Activated T-helper 1 cell treated with anti-CD3 and anti-CD28 coated beads, Interleukin-12 subunit alpha, Interleukin-12 subunit beta, Interleukin-2, Interleukin-4 antibody, amounts not matched to agents 30 ng/mL and 10 ng/mL and 1 ng/mL, durations not matched to agents 14 hours and 24 hours and 36 hours (primary cell): Measurements from ENCODE around the gene LRRN4CL. TPM values are rescaled to one million over a fixed set of nuclear protein-coding genes. Genes with fewer than 3 reads are reported as not detected.
"Not testable (repeated sequence)": the region's sequence is repeated elsewhere in the genome, so short reads cannot be mapped to it uniquely, and the experiment has no call there.

ENCODE experiments used
- DNase-seq: peaks from one replicate; pipeline ENCODE4 v3.0.0; 2021; ENCODE audit warnings: low spot score
- H3K27ac Mint-ChIP-seq: one replicate; pipeline ENCODE4 v1.8.0; 2021; ENCODE audit warnings: mild to moderate bottlenecking, mixed read lengths
- H3K27me3 Mint-ChIP-seq: one replicate; pipeline ENCODE4 v1.8.0; 2022; ENCODE audit warnings: mild to moderate bottlenecking, moderate library complexity, mixed read lengths; ENCODE audit not compliant: insufficient read depth
- H3K36me3 Mint-ChIP-seq: one replicate; pipeline ENCODE4 v1.8.0; 2021; ENCODE audit warnings: low read depth, mixed read lengths
- H3K4me1 Mint-ChIP-seq: one replicate; pipeline ENCODE4 v1.8.0; 2021; ENCODE audit warnings: low read depth, mixed read lengths
- H3K4me3 Mint-ChIP-seq: one replicate; pipeline ENCODE4 v1.8.0; 2021; ENCODE audit warnings: mild to moderate bottlenecking, moderate library complexity, mixed read lengths
- H3K9me3 Mint-ChIP-seq: one replicate; pipeline ENCODE4 v1.8.0; 2021; ENCODE audit warnings: mixed read lengths
- intact Hi-C: fragments of 100-400 bp; cut with micrococcal nuclease; formaldehyde crosslinking; loops from one replicate; pipeline ENCODE4 v1.15.1; 2024
- total RNA-seq: library from RNA; stranded (reverse); gene quantifications from 2 replicates; pipeline ENCODE4 v1.2.3, GENCODE V29; 2022

Gene LRRN4CL
- total RNA-seq, 1 donor from 2014 or later = 0.26 TPM

- DNase-seq = no peak
- Mint-ChIP-seq H3K4me3 (peak overlapping the region; percentile 98), H3K36me3 (peaks cover 37% of the 10 kb centered on the region), H3K4me1 (peaks cover 37% of the 10 kb centered on the region), H3K27ac (peak overlapping the region; percentile 67), H3K27me3 (no peaks in the 10 kb centered on the region), H3K9me3 (no peaks in the 10 kb centered on the region)
- intact Hi-C loops = no loop called here
Measured at GRCh38 chr11:62666259-62666926, 22.9 kb downstream of the LRRN4CL start.

GRCh38 chr11:62665599-62666258, 23.6 kb downstream of the LRRN4CL start:
- Mint-ChIP-seq H3K4me3 (peak overlapping the region; percentile 98), H3K27me3 (no peaks in the 10 kb centered on the region), H3K27ac (peak overlapping the region; percentile 81), H3K4me1 (peaks cover 37% of the 10 kb centered on the region), H3K36me3 (peaks cover 37% of the 10 kb centered on the region), H3K9me3 (no peaks in the 10 kb centered on the region)
- no peak for DNase-seq
- intact Hi-C loops = loop anchor here (1.0 to 2.0 kb wide), 11 partner anchors 12 to 215 kb away; partner anchors contain the start of genes EML3, GANAB, HNRNPUL2 and INTS5

DNA sequence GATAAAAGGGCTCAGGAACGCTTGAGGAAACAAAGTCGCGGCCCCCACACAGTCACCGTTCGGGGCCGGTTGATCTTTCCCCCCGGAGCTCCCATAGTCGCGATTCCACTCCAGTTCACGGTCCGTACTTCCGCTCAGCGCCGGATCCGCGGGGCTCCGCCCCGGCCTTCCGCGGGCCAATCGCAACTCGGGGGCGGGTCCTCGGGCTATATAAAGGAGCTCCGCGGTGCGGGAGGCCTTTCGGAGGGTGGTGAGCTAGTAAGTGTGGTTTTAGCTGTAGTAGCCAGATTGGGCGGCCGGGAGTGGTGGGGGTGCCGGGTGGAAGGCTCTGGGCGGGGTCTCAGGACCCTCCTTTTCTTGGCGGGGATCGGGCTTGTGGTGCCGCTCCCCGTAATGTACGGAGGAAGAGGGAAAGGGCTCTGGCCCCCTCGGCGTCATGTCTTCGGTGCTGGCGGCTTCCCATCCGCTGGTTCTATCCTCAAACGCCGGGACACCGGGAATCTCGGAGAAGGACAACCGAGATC, 24.2 kb downstream of the LRRN4CL start, which contains the start of the genes C11orf98 and CSKMT:
Gene C11orf98 (minus strand): TSS at position 136 of the 524 bp plus-strand sequence. CDS start 41 bp downstream, at position 95.
Gene CSKMT (plus strand): TSS at position 238 of the 524 bp plus-strand sequence. CDS start 568 bp downstream, outside the sequence.
- peak; percentile 97 for DNase-seq
- Mint-ChIP-seq H3K4me1 (peaks cover 33% of the 10 kb centered on the region), H3K36me3 (peaks cover 37% of the 10 kb centered on the region), H3K4me3 (peak within 1 kb of the TSS; percentile 98), H3K27me3 (no peaks in the 10 kb centered on the region), H3K9me3 (no peaks in the 10 kb centered on the region), H3K27ac (peak within 1 kb of the TSS; percentile 81)
- intact Hi-C loops = loop anchor here (1.0 to 2.0 kb wide), 11 partner anchors 12 to 216 kb away; partner anchors contain the start of genes EML3, GANAB, HNRNPUL2 and INTS5

- no peaks in the 10 kb centered on the region for H3K9me3 Mint-ChIP-seq
- DNase-seq = peak; percentile 48
- intact Hi-C loops = loop anchor here (1.0 to 2.0 kb wide), 11 partner anchors 11 to 216 kb away; partner anchors contain the start of genes EML3, GANAB, HNRNPUL2 and INTS5
- peaks cover 37% of the 10 kb centered on the region for H3K36me3 Mint-ChIP-seq
- peaks cover 27% of the 10 kb centered on the region for H3K4me1 Mint-ChIP-seq
- peak overlapping the region; percentile 81 for H3K27ac Mint-ChIP-seq
- H3K27me3 Mint-ChIP-seq = no peaks in the 10 kb centered on the region
- H3K4me3 Mint-ChIP-seq = peak overlapping the region; percentile 98
Measured at GRCh38 chr11:62664405-62665074, 24.8 kb downstream of the LRRN4CL start.

DNA sequence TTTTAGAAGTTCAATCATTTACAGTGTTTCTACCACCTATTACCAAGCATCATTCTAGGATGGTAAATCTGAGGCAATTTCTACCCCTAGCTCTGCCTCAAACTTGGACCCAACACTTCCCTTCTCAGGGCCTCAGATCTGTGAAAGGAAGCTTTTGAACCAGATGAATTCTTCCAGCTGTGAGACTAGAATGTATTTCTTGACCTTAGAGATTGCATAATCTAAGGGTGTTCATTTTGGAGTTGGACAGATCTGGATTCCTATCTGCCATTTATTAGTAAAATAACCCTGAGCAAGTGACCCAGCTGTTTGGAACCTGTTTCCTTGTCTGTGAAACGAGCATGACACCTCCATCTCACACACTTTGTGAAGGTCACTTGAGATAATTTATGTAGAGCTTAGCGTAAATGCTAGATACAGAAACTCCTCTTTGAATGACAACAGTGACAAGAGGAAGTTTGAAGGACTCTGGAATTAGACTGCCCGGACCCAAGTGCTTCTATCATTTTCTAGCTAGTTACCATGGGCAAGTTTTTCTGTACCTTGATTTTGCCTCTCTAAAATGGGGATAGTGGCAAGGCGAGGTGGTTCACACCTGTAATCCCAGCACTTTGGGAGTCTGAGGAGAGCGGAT, 32.4 kb downstream of the LRRN4CL start:
- Mint-ChIP-seq H3K27ac (no peak overlapping the region), H3K4me3 (no peak overlapping the region), H3K9me3 (no peaks in the 10 kb centered on the region), H3K27me3 (no peaks in the 10 kb centered on the region), H3K36me3 (peaks cover 4% of the 10 kb centered on the region), H3K4me1 (peaks cover 22% of the 10 kb centered on the region)
- no peak for DNase-seq
- intact Hi-C loops = no loop called here

DNA sequence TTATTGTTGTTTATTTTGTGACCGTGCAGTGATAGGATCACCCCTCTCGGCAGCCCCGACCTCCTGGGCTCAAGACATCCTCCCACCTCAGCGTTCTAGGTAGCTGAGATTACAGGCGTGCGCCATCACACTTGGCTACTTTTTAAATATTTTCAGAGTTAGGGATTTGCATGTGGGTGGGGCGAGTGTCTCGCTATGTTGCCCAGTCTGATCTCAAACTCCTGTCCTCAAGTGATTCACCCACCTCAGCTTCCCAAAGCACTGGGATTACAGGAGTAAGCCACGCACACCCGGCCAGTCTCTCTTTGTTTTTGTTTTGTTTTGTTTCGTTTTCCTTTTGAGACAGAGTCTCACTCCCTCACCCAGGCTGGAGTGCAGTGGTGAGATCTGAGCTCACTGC, 35.0 kb downstream of the LRRN4CL start:
- H3K27ac Mint-ChIP-seq = peak overlapping the region; percentile 68
- H3K9me3 Mint-ChIP-seq = no peaks in the 10 kb centered on the region
- no peaks in the 10 kb centered on the region for H3K27me3 Mint-ChIP-seq
- H3K4me3 Mint-ChIP-seq = peak overlapping the region; percentile 65
- peaks cover 4% of the 10 kb centered on the region for H3K36me3 Mint-ChIP-seq
- intact Hi-C loops = no loop called here
- H3K4me1 Mint-ChIP-seq = peaks cover 25% of the 10 kb centered on the region
- DNase-seq = no peak

GRCh38 chr11:62652161-62653006, 36.9 kb downstream of the LRRN4CL start:
- Mint-ChIP-seq H3K27me3 (no peaks in the 10 kb centered on the region), H3K27ac (peak overlapping the region; percentile 95), H3K36me3 (peaks cover 7% of the 10 kb centered on the region), H3K4me1 (peaks cover 25% of the 10 kb centered on the region), H3K9me3 (no peaks in the 10 kb centered on the region), H3K4me3 (peak overlapping the region; percentile 99)
- intact Hi-C loops = loop anchor here (1.0 kb wide), 6 partner anchors 13 to 61 kb away; partner anchors contain the start of genes C11orf98, CSKMT, EML3 and TUT1
- DNase-seq = no peak

DNA sequence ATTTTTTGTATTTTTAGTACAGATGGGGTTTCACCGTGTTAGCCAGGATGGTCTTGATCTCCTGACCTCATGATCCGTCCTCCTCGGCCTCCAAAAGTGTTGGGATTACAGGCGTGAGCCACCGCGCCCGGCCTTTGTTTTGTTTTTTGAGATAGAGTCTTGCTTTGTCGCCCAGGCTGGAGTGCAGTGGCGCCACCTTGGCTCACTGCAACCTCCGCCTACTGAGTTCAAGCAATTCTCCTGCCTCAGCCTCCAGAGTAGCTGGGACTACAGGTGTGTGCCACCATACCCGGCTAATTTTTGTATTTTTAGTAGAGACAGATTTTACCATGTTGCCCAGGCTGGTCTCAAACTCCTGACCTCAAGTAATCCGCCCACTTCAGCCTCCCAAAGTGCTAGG, 39.0 kb downstream of the LRRN4CL start:
- intact Hi-C loops, H3K27ac Mint-ChIP-seq, H3K4me3 Mint-ChIP-seq, H3K9me3 Mint-ChIP-seq, DNase-seq, H3K27me3 Mint-ChIP-seq: not testable (repeated sequence)
- H3K4me1 Mint-ChIP-seq = peaks cover 38% of the 10 kb centered on the region
- H3K36me3 Mint-ChIP-seq = peaks cover 11% of the 10 kb centered on the region

GRCh38 chr11:62649486-62649885, 39.8 kb downstream of the LRRN4CL start:
- no peaks in the 10 kb centered on the region for H3K9me3 Mint-ChIP-seq
- no peak overlapping the region for H3K27ac Mint-ChIP-seq
- H3K27me3 Mint-ChIP-seq = no peaks in the 10 kb centered on the region
- DNase-seq = no peak
- intact Hi-C loops = no loop called here
- H3K4me3 Mint-ChIP-seq = no peak overlapping the region
- H3K4me1 Mint-ChIP-seq = peaks cover 40% of the 10 kb centered on the region
- peaks cover 14% of the 10 kb centered on the region for H3K36me3 Mint-ChIP-seq

GRCh38 chr11:62648967-62649364, 40.4 kb downstream of the LRRN4CL start:
- no peaks in the 10 kb centered on the region for H3K9me3 Mint-ChIP-seq
- intact Hi-C loops = no loop called here
- no peak for DNase-seq
- no peak overlapping the region for H3K4me3 Mint-ChIP-seq
- no peak overlapping the region for H3K27ac Mint-ChIP-seq
- H3K36me3 Mint-ChIP-seq = peaks cover 17% of the 10 kb centered on the region
- H3K4me1 Mint-ChIP-seq = peaks cover 35% of the 10 kb centered on the region
- H3K27me3 Mint-ChIP-seq = no peaks in the 10 kb centered on the region

DNA sequence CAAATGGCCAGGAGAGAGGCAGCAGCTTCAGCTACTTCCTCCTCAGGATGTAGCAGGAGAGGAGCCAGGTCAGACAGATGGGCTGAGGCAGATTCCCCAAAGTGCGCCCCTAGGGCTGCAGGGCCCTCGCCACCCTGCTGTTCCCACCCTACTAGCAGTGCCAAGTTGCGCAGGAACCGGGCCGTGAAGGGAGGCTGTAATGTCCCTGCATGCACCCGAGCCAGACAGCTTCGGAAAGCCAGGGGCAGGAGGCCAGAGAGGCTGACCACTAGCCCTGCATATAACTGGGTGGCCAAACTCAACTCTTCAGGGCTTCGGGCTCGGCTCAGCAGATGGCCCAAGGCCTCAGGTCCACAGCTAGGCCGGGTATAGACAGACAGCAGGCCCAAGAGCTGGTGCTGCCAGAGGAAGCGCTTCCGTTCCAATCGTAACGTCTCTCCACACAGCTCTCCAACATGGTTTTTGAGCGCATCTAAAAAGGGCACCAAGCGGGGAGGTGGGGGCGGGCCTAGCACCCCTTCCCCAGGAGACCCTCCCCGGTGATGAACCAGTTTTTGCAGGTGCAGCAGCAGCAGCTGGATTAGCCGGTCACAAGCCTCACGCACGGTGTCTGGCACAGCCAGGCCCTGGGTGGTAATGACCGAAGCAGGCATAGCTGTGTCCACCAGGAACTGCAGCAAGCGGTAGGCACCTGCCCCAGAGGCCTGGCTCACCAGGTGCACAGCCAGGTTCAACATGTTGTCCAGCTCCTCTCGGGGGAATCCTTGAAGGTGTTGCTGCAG, 41.0 kb downstream of the LRRN4CL start:
- H3K36me3 Mint-ChIP-seq = peaks cover 17% of the 10 kb centered on the region
- no peaks in the 10 kb centered on the region for H3K9me3 Mint-ChIP-seq
- no peaks in the 10 kb centered on the region for H3K27me3 Mint-ChIP-seq
- intact Hi-C loops = no loop called here
- peaks cover 32% of the 10 kb centered on the region for H3K4me1 Mint-ChIP-seq
- H3K27ac Mint-ChIP-seq = no peak overlapping the region
- H3K4me3 Mint-ChIP-seq = no peak overlapping the region
- DNase-seq = no peak
